GM18868 (cell line): ENCODE measurements around the gene CREB3L1.

Source experiments
- ATAC-seq: cut with Tn5 transposase; IDR thresholded peaks from one replicate; pipeline ENCODE4 v1.9.1; 2021; ENCODE audit warnings: mild to moderate bottlenecking, moderate library complexity; ENCODE audit not compliant: unreplicated experiment

The CREB3L1 gene

GRCh38 chr11:46342239-46342638, 64.8 kb downstream of the CREB3L1 start:
- ATAC-seq = no peak

GRCh38 chr11:46343520-46343919, 66.1 kb downstream of the CREB3L1 start:
- no peak for ATAC-seq

DNA sequence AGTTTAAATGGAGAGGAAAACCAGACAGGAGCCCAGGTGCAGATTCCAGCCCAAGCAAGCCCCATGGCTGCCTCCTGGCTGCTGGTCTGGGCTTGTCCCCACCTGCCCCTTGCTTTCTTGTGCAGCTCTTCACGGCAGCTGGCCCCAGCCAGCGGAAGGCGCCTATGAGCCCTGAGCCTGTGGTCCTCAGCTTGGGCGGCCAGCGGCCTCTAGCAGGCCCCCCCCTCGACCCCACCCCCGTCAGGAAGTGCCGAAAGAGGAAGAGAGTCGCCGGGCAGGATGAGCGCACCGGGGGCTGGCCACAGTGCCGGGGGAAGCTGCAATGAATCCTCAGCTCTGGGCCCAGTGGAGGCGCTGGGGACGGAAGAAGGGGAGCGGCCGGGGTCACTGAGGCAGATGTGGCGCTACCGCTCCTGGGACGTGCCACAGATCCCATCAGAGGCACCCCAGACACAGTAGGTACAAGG, 67.7 kb downstream of the CREB3L1 start:
- ATAC-seq = no peak

DNA sequence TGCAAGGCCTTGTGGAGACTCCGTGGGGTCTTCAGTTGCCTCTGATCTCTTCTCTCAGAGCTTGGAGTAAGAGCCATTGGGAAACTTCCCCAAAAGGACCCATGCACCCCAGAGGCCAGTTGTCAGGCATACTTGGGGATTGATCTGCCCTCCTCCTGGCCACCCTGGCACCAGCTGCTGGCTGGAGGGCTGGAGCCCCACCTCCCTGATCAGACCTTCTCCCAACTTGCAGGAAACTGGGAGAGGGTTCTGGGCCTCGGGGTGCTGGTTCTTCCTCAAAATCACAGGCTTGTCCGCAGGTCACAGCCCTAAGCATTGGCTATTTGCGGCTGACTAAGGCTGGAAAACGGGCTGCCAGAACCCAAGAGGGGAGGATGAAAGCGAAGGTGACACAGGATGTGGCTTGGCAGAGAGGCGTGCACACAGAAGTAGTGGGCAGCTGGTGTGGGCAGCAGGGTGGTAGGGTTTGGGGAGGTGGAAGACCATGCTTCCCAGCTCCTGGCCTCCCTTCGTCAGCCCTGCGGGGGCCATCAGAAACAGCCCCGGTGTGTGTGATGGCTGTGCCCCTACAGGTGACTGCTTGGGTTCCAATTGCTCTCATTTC, 68.5 kb downstream of the CREB3L1 start:
- no peak for ATAC-seq

DNA sequence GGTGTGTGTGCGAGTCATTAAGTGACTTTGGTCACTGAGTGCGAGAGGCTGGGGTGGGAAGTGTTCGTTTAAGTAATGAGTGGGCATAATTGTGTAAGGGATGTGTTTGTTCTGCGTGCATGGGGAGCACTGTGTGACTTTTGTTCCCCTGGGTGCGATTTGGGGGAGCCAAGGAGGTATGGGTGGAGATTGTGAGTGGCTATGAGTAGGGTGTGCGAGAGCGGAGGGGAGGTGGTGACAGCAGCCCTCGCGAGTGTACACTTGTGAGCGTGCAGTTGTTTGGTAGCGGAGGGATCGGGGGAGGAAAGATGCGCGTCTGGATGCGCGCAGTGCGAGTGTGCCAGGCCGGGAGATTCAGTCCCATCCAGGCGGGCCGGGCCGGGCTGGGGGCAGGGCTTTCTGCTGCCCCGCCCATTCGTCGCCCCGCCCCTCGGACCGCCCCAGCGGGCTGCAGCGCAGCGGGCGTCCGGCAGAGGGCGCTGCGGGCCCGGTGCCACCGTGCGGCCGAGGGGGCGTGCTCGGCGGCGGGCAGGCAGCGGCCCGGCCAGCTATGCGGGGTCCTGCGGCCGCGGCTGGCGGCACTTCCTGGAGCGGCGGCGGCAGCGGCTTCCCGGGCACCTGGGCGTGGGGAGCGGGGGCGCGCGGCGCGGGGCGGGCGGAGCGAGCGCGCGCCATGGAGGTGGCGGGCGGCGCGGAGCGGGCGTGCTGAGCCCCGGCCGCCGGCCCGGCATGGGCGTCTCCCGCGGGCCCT, 69.6 kb downstream of the CREB3L1 start, which contains the start of gene DGKZ:
DGKZ (plus strand) TSS at position 578 of the 751 bp plus-strand sequence. CDS start 197 bp downstream, outside the sequence.
- ATAC-seq = peak; percentile 67

- ATAC-seq = no peak
Observed at GRCh38 chr11:46347637-46348311, 70.3 kb downstream of the CREB3L1 start.

DNA sequence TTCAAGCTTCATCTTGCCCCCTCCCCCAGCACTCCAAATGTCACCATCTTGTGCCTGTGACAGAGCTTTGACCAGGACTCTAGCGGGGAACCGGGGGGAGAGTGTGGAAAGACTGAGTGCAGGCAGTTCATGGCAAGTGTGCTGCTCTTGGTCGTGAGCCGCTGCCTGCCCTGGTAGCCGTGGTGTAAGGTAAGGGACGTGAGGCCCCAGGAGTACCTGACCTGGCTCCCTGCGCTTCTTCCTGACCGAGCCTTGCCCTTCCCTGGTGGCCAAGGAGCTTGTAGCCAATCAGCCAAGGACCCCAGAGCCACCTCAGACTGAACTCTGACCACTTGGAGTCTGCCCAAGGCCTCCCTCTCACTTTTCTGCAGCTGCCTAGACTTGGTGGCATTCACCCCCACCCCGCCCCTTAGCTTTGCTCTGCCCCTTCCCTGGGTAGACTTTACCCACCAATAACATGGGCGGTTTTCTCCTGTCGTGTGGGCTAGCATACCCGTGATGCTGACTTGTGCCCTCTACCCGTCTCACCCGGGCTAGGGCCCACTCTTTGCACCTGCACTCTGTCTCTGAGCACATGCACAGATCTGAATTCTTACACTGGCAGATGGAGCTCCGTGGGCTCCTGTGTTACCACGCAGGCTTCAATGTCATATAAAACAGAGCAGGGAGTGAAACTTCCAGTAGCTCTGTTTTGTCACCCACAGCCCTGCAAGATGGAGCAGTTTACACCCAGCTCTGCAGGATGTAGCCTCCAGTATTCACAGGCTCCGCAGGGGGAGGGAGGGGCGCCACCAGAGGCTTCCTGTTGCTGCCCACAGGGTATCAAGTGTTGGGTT, 71.3 kb downstream of the CREB3L1 start:
- ATAC-seq = no peak

- ATAC-seq = no peak
Observed at GRCh38 chr11:46350695-46351094, 73.2 kb downstream of the CREB3L1 start.

DNA sequence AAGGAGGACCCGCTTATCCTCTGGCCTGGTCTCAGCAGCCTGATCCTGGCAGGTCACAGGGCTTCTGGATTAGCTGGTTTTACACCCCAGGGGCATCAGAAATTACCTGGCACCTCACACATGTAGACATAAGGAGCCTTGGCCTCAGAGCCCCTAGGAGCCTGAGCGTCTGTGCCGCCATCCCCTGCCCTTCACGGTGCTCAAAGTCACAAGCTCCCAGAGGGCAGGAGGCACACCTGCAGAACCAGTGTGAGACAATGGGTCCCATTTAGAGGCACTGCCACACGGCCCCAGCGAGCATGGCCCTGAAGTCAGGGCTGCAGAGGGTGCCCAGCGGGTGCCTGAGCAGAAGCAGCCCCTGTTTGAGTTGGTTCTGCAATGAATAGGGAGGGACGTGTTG, 73.7 kb downstream of the CREB3L1 start:
- ATAC-seq = no peak

DNA sequence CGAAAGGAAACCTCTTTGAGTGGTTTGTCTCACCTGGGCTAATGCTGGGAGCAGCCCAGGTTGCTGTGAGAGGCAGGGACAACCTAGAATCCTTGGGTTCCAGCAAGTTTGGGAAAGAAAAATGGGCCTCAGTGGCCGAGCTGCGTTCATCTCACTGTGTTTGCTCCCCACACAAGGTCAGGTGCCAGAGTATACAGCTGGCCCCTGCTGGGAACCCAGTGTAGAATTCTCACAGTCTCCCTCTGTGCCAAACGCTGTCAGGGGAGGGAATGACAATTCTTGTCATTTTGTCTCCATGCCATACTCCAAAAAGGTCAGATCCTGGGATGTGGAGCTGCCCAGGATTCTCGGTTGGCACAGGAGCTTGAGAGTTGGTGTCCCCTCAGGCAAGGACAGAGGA, 74.1 kb downstream of the CREB3L1 start:
- no peak for ATAC-seq

DNA sequence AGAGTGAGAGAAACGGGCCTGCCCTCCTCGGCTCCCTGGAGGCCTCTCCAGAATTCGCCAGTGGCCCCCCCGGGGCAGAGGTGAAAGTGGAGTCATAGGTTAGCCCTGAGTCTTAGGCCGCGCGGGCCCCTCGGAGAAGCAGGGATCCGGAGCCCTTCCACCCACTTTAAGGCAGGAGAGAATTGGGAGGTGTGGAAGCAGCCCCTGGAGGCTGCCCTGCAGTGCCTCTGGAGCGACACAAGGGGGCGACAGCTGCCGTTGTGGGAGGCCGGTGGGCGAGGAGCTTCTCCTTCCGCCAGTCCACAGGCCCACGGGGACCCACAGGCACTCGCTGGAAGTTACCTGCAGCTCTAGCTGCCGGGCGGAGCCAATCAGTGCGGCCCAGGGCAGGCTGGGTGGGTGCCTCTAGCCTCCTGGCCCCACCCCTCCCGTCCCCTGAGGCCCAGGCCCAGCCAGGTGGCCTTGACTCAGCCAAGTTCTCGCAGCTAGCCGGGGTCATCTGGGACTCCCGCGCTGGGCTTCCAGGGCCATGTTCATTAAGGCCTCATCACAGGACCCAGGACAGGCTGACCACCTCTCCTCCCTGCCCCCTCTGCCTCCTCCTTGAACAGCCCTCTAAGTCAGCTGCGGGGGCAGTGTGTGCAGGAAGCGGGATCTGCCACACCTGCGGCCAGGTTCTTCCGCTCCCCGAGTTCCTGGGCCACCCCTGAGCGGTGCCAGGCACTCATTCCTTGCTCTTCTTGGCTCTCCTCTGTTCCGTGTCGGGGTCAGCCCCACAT, 74.8 kb downstream of the CREB3L1 start:
- no peak for ATAC-seq

- ATAC-seq = no peak
Observed at GRCh38 chr11:46353698-46354097, 76.2 kb downstream of the CREB3L1 start.

GRCh38 chr11:46356924-46357482, 79.5 kb downstream of the CREB3L1 start:
- no peak for ATAC-seq

GRCh38 chr11:46357483-46357936, 80.0 kb downstream of the CREB3L1 start:
- no peak for ATAC-seq

DNA sequence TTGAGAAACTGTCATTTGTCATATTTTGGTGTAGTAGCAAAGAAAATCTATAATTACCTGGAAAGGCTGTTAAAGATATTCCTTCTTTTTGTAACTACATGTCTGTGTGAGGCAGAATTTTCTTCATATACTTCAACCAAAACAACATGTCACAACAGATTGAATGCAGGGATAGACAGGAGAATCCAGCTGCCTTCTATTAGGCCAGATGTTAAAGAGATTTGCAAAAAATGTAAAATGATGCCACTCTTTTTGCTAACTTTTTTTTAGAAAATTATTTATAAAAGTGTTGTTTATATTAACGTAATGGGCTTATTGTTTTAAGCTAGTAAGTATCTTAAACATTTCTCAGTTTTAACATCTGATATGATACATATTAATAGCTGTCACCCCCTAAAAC, 82.5 kb downstream of the CREB3L1 start:
- no peak for ATAC-seq

DNA sequence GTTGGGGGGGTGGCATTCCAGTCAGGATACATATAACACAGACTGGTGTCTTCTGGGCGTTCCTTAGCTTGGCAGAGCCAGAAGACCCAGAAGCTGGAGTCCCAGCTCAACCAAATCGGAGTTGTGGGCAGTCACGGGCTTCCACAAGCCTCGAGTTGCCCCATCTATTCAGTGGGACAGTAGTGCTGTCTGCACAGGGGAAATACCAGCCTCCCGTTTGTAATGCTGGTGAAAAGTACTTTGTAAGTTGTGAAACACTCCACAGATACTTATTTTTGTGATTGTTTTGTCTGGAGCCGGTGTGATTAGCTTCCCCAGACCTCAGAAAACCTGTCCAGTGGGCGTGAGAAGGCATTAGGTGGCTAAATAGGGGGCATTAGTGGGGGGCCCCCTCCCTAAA, 83.4 kb downstream of the CREB3L1 start:
- ATAC-seq = peak; percentile 16

DNA sequence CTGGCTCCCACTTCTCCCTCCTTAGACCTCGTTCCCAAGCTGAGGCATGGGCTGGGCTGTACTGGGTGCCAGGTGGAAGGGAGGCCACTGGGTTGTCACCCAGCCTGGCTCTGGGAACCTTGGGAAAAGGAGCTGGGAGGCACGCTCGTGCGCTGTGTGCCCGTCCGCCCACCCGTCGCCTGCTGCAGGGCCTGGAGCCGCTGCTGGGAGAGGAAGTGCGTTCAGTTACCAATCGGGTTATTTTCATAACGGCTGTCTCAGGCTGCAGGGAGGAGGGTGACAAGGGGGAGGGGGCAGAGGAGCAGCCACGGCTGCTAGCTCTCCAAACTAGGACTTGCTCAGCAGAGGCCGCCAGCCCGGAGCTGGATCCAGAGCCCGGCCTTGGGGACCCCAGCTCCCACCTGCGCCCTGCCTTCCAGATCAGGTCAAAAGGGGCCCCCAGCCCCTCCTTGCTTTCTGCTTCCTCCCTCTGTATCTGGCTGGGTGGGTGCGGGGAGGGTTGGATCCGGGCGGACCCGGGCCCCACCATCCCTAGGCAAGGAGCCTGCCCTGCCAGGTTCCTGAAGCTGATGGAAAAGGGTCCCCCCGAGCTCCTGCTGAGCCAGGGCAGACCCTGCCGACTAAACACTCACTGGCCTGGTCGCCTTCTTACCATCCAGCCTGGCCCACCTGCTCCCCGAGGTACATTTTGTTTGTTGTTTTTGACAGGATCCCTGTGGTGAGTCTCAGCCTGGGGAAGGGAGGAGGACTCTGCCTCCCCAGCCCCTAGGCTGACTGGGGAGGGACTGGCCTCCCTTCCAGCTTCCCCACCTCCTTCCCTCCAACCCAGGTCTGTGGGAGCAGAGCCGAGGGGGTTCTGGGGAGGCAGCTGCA, 84.1 kb downstream of the CREB3L1 start:
- peak; percentile 94 for ATAC-seq

- no peak for ATAC-seq
Observed at GRCh38 chr11:46362156-46363030, 84.9 kb downstream of the CREB3L1 start.
